Subcutaneous abdominal adipose tissue (tissue), 5 donors: ENCODE measurements around the gene PLEKHG4.
A peak's percentile ranks its signal among the peaks of the same experiment; 100 is the strongest.

Source experiments
- H3K27ac ChIP-seq: one replicate; pipeline ENCODE4 v1.7.0; 2013; ENCODE audit warnings: low read depth, mild to moderate bottlenecking, inconsistent platforms, low read length, moderate library complexity
- H3K27me3 ChIP-seq, 5 donors: one replicate each; pipeline ENCODE4 v1.7.0; 2013; ENCODE audit warnings: low read length in 5 of 5, inconsistent platforms in 1 of 5; ENCODE audit not compliant: control insufficient read depth in 5 of 5, insufficient read depth in 4 of 5
- H3K36me3 ChIP-seq, 5 donors: one replicate each; pipeline ENCODE4 v1.7.0; 2013; ENCODE audit warnings: low read length in 5 of 5; ENCODE audit not compliant: control insufficient read depth in 5 of 5, insufficient read depth in 5 of 5
- H3K4me1 ChIP-seq, 5 donors: one replicate each; pipeline ENCODE4 v1.7.0; 2013; ENCODE audit warnings: low read length in 5 of 5, mild to moderate bottlenecking in 3 of 5, moderate library complexity in 1 of 5; ENCODE audit not compliant: control insufficient read depth in 5 of 5, insufficient read depth in 5 of 5
- H3K4me3 ChIP-seq, 5 donors: one replicate each; pipeline ENCODE4 v1.7.0; 2013; ENCODE audit warnings: low read length in 5 of 5, low read depth in 1 of 5
- H3K9ac ChIP-seq, 5 donors: one replicate each; pipeline ENCODE4 v1.7.0; 2013; ENCODE audit warnings: low read length in 5 of 5, mild to moderate bottlenecking in 4 of 5, moderate library complexity in 3 of 5
- H3K9me3 ChIP-seq, 5 donors: one replicate each; pipeline ENCODE4 v1.7.0; 2013; ENCODE audit warnings: low read length in 5 of 5; ENCODE audit not compliant: control insufficient read depth in 5 of 5
- donor health status: healthy.
- donor health status: healthy.
- donor health status: healthy.
- donor health status: healthy.
- donor health status: healthy.

The PLEKHG4 gene

DNA sequence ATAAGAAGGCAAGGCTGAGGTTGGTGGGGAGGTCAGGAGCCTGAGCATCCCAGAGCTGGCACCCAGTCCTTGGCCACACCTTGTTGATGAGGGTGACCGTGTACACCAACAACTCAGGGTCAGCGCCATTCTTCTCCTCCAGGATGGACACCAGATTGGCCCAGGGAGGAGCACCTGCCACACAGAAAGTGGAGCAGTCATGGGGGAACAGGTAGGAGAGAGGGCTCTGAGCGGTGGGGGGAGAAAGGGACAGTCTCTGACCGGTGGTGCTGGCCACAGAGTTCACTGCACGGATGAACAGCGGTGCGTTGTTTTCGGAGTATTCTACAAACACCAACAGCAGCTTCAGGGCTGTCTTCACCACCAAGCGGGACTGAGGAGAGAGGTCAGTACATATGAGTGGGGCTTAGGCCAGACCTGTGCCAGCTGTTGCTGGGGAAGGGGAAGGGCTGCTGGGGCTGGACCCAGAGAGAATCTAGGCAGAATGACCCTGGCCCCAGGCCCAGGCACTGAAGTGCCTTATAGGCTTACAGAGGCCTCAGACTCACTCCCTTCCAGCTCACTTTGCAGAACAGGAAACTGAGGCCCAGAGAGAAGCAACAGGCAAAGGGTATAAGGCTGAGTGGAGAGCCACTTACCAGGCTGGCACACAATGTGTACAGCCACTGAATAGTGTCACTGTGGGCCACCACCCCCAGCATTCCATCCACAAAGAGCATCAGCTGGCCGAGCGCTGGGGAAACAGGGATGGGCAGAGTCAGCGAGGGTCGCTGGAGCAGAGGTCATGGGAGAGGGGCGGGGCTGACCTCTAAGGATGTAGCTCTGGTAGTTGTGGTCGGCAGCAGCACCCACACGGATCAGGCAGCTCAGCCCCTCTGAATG, 41.7 kb upstream of the PLEKHG4 start:
- peaks cover 14 to 34% (median 27%) of the 10 kb centered on the region in 5 donors for H3K4me1 ChIP-seq
- H3K27me3 ChIP-seq = no peaks in the 10 kb centered on the region
- H3K4me3 ChIP-seq = no peak overlapping the region
- H3K9me3 ChIP-seq = no peaks in the 10 kb centered on the region
- no peak overlapping the region for H3K27ac ChIP-seq
- H3K36me3 ChIP-seq = peaks cover 0 to 69% (median 60%) of the 10 kb centered on the region in 5 donors
- no peak overlapping the region for H3K9ac ChIP-seq

DNA sequence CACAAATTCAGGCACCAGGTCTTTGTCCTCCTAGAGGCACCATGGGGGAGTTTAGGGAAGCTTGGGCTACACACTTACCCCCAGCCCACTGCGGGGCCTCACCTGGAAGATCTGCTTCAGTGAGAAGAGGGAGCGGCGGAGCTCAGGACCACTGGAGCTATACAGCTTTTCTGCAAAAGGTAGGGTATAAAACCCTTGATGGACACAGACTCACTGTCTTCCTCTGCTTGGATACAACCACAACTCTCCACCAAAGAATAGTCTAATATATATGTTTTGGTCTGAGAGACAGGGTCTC, 41.1 kb upstream of the PLEKHG4 start:
- peaks cover 14 to 38% (median 33%) of the 10 kb centered on the region in 5 donors for H3K4me1 ChIP-seq
- H3K9me3 ChIP-seq = no peaks in the 10 kb centered on the region
- H3K27me3 ChIP-seq = no peaks in the 10 kb centered on the region
- H3K9ac ChIP-seq = no peak overlapping the region
- H3K27ac ChIP-seq = no peak overlapping the region
- H3K36me3 ChIP-seq = peaks cover 0 to 67% (median 58%) of the 10 kb centered on the region in 5 donors
- no peak overlapping the region for H3K4me3 ChIP-seq

DNA sequence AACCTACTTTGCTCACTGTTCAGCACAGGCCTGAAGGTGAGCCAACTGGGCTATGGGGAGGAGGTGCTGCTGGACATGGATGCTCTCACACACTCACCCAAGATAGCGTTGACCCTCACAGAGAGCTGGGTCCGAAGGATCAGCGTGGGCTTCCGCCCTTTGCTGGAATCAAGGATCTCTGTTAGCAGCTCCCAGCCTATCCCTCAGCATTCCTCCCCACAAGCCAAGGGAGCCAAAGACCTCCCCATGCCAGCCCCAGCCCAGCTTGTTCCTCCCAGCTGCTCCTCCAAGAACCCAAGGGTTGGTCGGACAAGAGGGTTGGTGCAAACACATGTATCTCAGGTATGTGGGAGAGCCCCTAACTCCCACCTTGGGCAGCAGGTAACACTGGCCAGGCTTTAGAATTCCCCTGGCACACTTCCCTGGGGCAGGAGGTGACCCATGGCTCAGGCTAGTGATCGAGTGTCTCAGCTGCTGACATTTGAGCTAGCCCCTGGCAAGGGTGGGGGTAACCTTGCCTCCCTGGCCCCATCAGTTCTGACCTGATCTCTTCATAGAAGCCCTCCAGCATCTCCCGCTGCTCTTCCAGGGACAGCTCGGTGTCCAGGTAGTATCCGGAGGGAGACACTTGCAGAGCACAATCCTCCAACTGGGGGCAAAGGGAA, 40.4 kb upstream of the PLEKHG4 start:
- H3K4me1 ChIP-seq = peaks cover 18 to 46% (median 40%) of the 10 kb centered on the region in 5 donors
- H3K36me3 ChIP-seq = peaks cover 0 to 61% (median 53%) of the 10 kb centered on the region in 5 donors

DNA sequence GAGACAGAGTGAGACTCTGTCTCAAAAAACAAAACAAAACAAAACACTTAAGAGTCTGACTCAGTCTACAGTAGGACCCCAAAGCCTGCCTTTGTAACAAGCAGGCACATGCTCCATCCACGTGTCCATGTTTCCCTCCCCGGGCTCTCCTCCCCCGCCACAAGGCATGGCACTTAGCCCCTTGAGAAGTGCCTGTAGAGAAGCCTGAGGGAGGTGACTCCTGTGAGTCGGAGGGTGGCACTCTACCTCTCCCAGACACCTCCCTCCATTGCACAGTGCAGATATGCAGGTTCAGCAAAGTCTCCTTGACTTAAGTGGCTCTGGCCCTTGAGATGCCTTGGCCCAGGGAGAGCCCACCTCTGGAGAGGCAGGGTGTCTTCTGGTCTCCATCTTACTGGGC, 38.8 kb upstream of the PLEKHG4 start:
- H3K27ac ChIP-seq = peak overlapping the region; percentile 48
- H3K9me3 ChIP-seq = no peaks in the 10 kb centered on the region
- H3K36me3 ChIP-seq = peaks cover 0 to 45% (median 41%) of the 10 kb centered on the region in 5 donors
- no peak overlapping the region for H3K9ac ChIP-seq
- peaks cover 31 to 61% (median 55%) of the 10 kb centered on the region in 5 donors for H3K4me1 ChIP-seq
- no peaks in the 10 kb centered on the region for H3K27me3 ChIP-seq
- no peak overlapping the region for H3K4me3 ChIP-seq

More for the DNA sequence above, 40.4 kb upstream of the PLEKHG4 start:
- H3K9ac ChIP-seq = no peak overlapping the region
- no peaks in the 10 kb centered on the region for H3K27me3 ChIP-seq
- H3K27ac ChIP-seq = no peak overlapping the region
- H3K4me3 ChIP-seq = no peak overlapping the region
- no peaks in the 10 kb centered on the region for H3K9me3 ChIP-seq

DNA sequence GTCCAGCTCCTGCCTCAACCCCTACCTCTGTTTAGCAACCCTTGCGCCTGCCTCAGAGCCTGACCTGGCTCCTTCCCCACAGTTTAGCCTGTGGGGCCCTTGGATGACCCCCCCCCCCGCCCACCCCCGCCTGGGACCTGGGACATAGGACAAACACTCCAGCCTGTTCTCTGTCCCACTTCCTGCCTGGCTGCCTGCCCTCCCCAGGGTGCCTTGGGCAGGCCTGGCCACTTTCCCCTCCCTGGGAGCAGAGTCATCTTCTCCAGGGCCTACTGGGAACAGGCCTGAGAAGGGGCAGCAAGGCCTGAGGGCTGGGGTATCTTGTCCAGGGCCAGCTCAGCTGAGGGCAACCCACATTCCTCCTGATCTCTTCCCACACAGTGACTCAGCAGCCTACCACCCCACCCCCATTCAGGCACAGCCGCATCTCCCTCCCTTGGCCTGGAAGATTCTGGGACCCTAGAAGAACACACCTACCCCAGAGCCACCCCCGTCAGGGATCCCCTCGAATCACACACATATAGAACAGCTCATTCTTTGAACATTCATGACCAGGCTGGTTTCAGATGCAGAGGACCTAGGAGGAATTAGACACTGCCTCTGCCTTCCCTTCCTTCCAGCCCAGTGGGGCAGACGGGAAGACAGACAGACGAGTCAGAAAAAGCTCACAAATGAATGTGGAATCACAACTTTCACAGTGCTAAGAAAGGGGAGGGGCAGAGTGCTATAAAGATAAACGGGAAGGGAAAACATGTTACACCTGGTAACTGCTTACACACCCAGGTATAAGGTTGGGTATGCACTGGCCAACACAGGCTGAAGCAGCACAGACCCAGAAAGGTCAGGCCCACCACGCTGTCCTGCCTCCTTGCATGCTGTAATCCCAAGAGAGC, 38.1 kb upstream of the PLEKHG4 start:
- Histone ChIP-seq H3K36me3 (peaks cover 0 to 38% (median 34%) of the 10 kb centered on the region in 5 donors), H3K27me3 (no peaks in the 10 kb centered on the region), H3K9me3 (no peaks in the 10 kb centered on the region), H3K9ac (peak overlapping the region in 4 of 5 donors; percentile 4 to 84 (median 40)), H3K27ac (peak overlapping the region; percentile 89), H3K4me3 (no peak overlapping the region), H3K4me1 (peaks cover 31 to 69% (median 61%) of the 10 kb centered on the region in 5 donors)

DNA sequence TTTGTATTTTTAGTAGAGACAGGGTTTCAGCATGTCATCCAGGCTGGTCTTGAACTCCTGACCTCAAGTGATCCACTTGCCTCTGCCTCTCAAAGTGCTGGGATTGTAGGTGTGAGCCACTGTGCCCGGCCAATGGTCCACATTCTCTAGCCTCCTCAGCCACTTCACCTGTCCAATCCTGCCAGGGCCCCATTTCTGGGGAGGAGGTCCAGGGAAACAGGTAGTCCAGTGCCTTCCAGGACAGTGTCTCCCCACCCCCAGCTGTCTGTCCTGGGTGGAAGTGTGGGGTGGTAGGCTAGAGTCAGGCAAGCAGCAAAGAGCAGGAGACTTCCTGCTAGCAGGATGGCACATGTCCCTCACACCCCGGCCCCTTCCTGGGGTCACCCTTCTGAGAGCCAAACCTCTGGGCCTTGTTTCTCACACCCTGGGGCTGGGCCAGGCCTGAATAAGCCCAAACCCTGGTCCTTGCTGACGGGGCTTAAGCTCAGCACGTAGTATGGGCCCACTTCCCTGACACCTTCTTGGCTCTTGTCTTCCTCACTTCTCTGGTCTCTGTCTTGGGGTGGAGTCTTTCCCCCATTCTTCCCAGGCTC, 37.1 kb upstream of the PLEKHG4 start:
- peaks cover 31 to 78% (median 65%) of the 10 kb centered on the region in 5 donors for H3K4me1 ChIP-seq
- peak overlapping the region; percentile 89 for H3K27ac ChIP-seq
- H3K4me3 ChIP-seq = no peak overlapping the region
- no peaks in the 10 kb centered on the region for H3K27me3 ChIP-seq
- H3K36me3 ChIP-seq = peaks cover 0 to 29% (median 27%) of the 10 kb centered on the region in 5 donors
- peak overlapping the region in 2 of 5 donors; percentile 15 to 48 for H3K9ac ChIP-seq
- no peaks in the 10 kb centered on the region for H3K9me3 ChIP-seq

DNA sequence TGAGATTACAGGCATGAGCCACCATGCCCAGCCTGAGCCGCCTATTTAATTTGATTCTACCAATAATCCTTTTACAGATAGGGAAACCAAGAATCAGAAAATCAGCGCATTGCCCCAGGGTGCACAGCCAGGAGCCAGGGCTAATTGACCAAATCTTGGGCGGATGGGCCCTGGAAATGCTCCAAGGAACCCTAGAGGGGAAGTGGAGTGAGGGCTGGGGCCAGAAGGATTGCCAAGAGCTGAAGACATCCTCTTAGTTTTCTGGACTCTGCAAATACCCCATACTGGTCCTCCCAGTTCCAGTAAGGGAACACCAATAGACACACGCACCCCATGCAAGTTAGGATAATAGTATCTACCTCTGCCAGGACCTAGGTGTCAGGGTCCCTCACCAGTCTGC, 35.9 kb upstream of the PLEKHG4 start:
- Histone ChIP-seq H3K9ac (peak overlapping the region in 4 of 5 donors; percentile 35 to 62 (median 60)), H3K27me3 (no peaks in the 10 kb centered on the region), H3K4me3 (peak overlapping the region in 3 of 5 donors; percentile 12 to 44 (median 25)), H3K9me3 (no peaks in the 10 kb centered on the region), H3K4me1 (peaks cover 37 to 89% (median 76%) of the 10 kb centered on the region in 5 donors), H3K27ac (peak overlapping the region; percentile 97), H3K36me3 (peaks cover 0 to 17% (median 14%) of the 10 kb centered on the region in 5 donors)

DNA sequence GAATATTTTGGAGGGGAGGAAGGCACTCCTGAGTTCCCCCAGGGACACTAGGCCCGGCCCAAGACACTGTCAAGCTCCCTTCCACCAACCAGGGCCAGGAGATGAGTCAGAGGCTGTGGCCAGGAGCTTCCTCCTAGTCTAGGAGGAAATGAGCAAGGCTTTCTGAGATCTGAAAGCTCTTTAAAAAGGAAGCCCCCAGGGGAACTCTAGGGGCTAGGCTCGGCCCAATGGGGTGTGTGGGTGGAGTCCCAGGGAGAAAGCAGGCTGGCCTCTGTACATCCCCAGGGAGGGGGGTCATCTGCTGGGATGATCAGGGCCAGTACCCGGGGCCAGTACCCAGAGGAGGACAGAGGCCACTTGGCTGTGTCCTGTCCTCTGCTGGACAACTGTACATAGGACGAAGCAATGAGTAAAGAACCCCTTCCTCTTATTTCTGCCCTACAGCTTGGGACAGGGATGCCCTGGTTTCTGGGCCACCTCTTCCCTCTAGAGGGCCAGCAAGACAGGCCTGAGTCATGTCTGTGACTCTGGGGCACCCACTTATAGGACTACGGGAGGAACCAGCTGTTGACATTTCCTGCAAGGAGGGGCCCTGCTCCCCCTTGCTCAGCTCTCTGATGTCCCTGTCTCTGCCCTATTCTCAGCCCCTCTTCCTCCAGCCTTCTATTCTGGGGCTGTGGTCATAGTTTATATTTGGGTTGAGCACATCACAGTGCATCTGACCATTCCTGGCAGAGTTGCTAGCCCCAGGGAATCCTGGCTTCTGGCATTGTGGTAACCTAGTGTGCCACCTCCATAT, 34.7 kb upstream of the PLEKHG4 start:
- peaks cover 37 to 95% (median 87%) of the 10 kb centered on the region in 5 donors for H3K4me1 ChIP-seq
- H3K9ac ChIP-seq = peak overlapping the region in 4 of 5 donors; percentile 48 to 75 (median 62)
- peaks cover 0 to 6% (median 3%) of the 10 kb centered on the region in 5 donors for H3K36me3 ChIP-seq
- peak overlapping the region; percentile 97 for H3K27ac ChIP-seq
- no peaks in the 10 kb centered on the region for H3K9me3 ChIP-seq
- peak overlapping the region in 4 of 5 donors; percentile 29 to 91 (median 80) for H3K4me3 ChIP-seq
- peaks cover 0 to 4% (median 0%) of the 10 kb centered on the region in 5 donors for H3K27me3 ChIP-seq
